ENCODE data around the gene LSM12.

GRCh38 chr17:44091200-44091997 is 24.9 kb upstream of the LSM12 start:
- TF ChIP-seq CTCF (IDR thresholded peaks at IDR 0.05; ENCODE audit: low read depth, low read length, poor library complexity, severe bottlenecking): no peak
- no peak for TF ChIP-seq EZH2phosphoT487 (IDR thresholded peaks at IDR 0.05; ENCODE audit: borderline replicate concordance, low read length)
